Neural cell (in vitro differentiated cells): ENCODE data around the gene VWA1. TPM values are rescaled to one million over a fixed set of nuclear protein-coding genes. Genes with fewer than 3 reads are reported as not detected.
"Not testable (repeated sequence)": the region's sequence is repeated elsewhere in the genome, so short reads cannot be mapped to it uniquely, and the experiment has no call there.

Experiments used
- H2AFZ ChIP-seq: fragments of 200-600, 300-800 bp; sonication (generic), shearing (Covaris generic); 2 replicates; pipeline ENCODE4 v1.6.0; 2014; ENCODE audit warnings: low read depth, mild to moderate bottlenecking, antibody characterized with exemption, low read length, moderate library complexity
- H3F3A ChIP-seq: fragments of 200-600 bp; shearing (Covaris generic); 2 replicates; pipeline ENCODE4 v1.6.1; 2016; ENCODE audit warnings: mild to moderate bottlenecking, moderate library complexity, mixed read lengths, antibody characterized with exemption, low read length; ENCODE audit not compliant: insufficient read depth, poor library complexity, severe bottlenecking
- H3K27ac ChIP-seq: fragments of 200-600, 300-800 bp; sonication (generic), shearing (Covaris generic); 2 replicates; pipeline ENCODE4 v1.5.1; 2014; ENCODE audit warnings: mild to moderate bottlenecking, low read length, moderate library complexity
- H3K27me3 ChIP-seq: fragments of 300-800, 200-600 bp; sonication (generic), shearing (Covaris generic); 2 replicates; pipeline ENCODE4 v1.6.0; 2014; ENCODE audit warnings: mild to moderate bottlenecking, low read depth, low read length, moderate library complexity; ENCODE audit not compliant: insufficient read depth
- H3K36me3 ChIP-seq: fragments of 300-800, 200-600 bp; sonication (generic), shearing (Covaris generic); 2 replicates; pipeline ENCODE4 v1.5.1; 2014; ENCODE audit warnings: mild to moderate bottlenecking, antibody characterized with exemption, low read length, moderate library complexity; ENCODE audit not compliant: insufficient read depth
- H3K4me2 ChIP-seq: fragments of 300-800, 200-600 bp; sonication (generic), shearing (Covaris generic); 2 replicates; pipeline ENCODE4 v1.6.0; 2014; ENCODE audit warnings: mild to moderate bottlenecking, low read length
- H3K4me3 ChIP-seq: fragments of 300-800, 200-600 bp; sonication (generic), shearing (Covaris generic); 2 replicates; pipeline ENCODE4 v1.5.1; 2014; ENCODE audit warnings: mild to moderate bottlenecking, low read length, moderate library complexity
- H3K79me2 ChIP-seq: fragments of 200-600 bp; shearing (Covaris generic); replicated peaks from 2 replicates; pipeline ENCODE4 v1.6.0; 2014; ENCODE audit warnings: mild to moderate bottlenecking, low read length, moderate library complexity; ENCODE audit not compliant: insufficient read depth
- H3K9ac ChIP-seq: fragments of 300-800, 200-600 bp; sonication (generic), shearing (Covaris generic); 2 replicates; pipeline ENCODE4 v1.6.1; 2016; ENCODE audit warnings: mild to moderate bottlenecking, low read length, mixed read lengths
- H3K9me2 ChIP-seq: fragments of 200-600 bp; shearing (Covaris generic); 2 replicates; pipeline ENCODE4 v1.6.1; 2016; ENCODE audit warnings: mild to moderate bottlenecking, low read length, mixed read lengths; ENCODE audit not compliant: insufficient read depth
- H3K9me3 ChIP-seq: fragments of 200-600, 300-800 bp; sonication (generic), shearing (Covaris generic); 2 replicates; pipeline ENCODE4 v1.6.1; 2016; ENCODE audit warnings: mild to moderate bottlenecking, mixed run types, low read length, moderate library complexity, mixed read lengths
- H4K20me1 ChIP-seq: fragments of 200-600 bp; shearing (Covaris generic); 2 replicates; pipeline ENCODE4 v1.6.1; 2016; ENCODE audit warnings: mild to moderate bottlenecking, mixed run types; ENCODE audit not compliant: insufficient read depth
- CTCF ChIP-seq: fragments of 450-650 bp; IDR thresholded peaks from 2 replicates; pipeline ENCODE4 v1.5.1; 2014; ENCODE audit warnings: antibody characterized with exemption, mild to moderate bottlenecking, moderate library complexity; ENCODE audit not compliant: poor library complexity, severe bottlenecking
- EP300 ChIP-seq: fragments of 450-650 bp; conservative IDR thresholded peaks from 2 replicates; pipeline ENCODE4 v1.6.1; 2014; ENCODE audit warnings: antibody characterized with exemption, mild to moderate bottlenecking, moderate library complexity; ENCODE audit not compliant: poor library complexity, severe bottlenecking
- EZH2 ChIP-seq: fragments of 200-600, 300-800 bp; shearing (Covaris generic), sonication (generic); IDR thresholded peaks from 2 replicates; pipeline ENCODE4 v1.6.1; 2014; ENCODE audit warnings: antibody characterized with exemption, low read length, borderline replicate concordance, mild to moderate bottlenecking; ENCODE audit not compliant: insufficient read depth, poor library complexity, severe bottlenecking
- MXI1 ChIP-seq: fragments of 450-650 bp; conservative IDR thresholded peaks from 2 replicates; pipeline ENCODE4 v1.6.1; 2014; ENCODE audit warnings: antibody characterized with exemption, mild to moderate bottlenecking; ENCODE audit not compliant: poor library complexity, severe bottlenecking
- POLR2AphosphoS5 ChIP-seq: IDR thresholded peaks from 2 replicates; pipeline ENCODE4 v1.6.1; 2012
- RAD21 ChIP-seq: fragments of 450-650 bp; conservative IDR thresholded peaks from 2 replicates; pipeline ENCODE4 v1.6.1; 2014; ENCODE audit warnings: antibody characterized with exemption, mild to moderate bottlenecking, moderate library complexity
- REST ChIP-seq: IDR thresholded peaks from 2 replicates; pipeline ENCODE4 v1.6.1; 2012; ENCODE audit warnings: borderline replicate concordance
- SMC3 ChIP-seq: fragments of 450-650 bp; conservative IDR thresholded peaks from 2 replicates; pipeline ENCODE4 v1.6.1; 2014; ENCODE audit warnings: antibody characterized with exemption, mild to moderate bottlenecking, moderate library complexity; ENCODE audit not compliant: poor library complexity
- TAF1 ChIP-seq: IDR thresholded peaks from 2 replicates; pipeline ENCODE4 v1.6.1; 2012; ENCODE audit warnings: low read depth
- polyA plus RNA-seq: library from polyadenylated mRNA; depleted of rRNA; stranded (reverse); fragments of >200 nt; gene quantifications from 2 replicates; pipeline ENCODE4 v1.2.3, GENCODE V29; 2014

Gene VWA1
- polyA plus RNA-seq, 1 donor from 2014 or later = 0.88 TPM

DNA sequence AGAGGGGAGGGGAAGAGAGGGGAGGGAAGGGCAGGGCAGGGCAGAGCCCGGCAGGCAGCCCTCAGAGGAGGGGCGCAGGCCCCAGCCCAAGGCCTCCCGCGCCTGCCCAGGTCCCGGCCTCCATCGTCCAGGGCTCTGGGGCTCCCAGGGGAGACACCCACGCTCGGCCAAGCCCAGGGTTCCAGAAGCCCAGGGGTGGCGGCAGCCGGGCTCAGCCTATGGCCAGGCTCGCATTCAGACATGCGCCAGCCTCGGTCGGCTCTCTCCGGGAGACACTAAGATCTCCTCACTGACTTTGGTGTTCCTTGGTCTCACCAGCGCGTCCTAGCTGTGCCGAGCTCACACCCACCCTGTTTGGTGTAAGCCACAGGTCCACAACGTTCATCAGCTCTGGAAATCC, 7.3 kb upstream of the VWA1 start:
- Histone ChIP-seq H3K79me2 (no peaks in the 10 kb centered on the region), H3F3A (no peaks in the 10 kb centered on the region), H3K4me2 (no peak overlapping the region), H2AFZ (no peak overlapping the region), H3K27ac (no peak overlapping the region), H4K20me1 (no peaks in the 10 kb centered on the region), H3K9ac (no peak overlapping the region), H3K9me3 (no peaks in the 10 kb centered on the region), H3K9me2 (no peaks in the 10 kb centered on the region), H3K27me3 (no peaks in the 10 kb centered on the region), H3K36me3 (no peaks in the 10 kb centered on the region), H3K4me3 (no peak overlapping the region)
- no peak for TF ChIP-seq RAD21
- TF ChIP-seq MXI1 = no peak
- no peak for TF ChIP-seq EZH2
- TF ChIP-seq REST = no peak
- no peak for TF ChIP-seq SMC3
- TF ChIP-seq EP300 = no peak

GRCh38 chr1:1428967-1429366, 6.5 kb upstream of the VWA1 start:
- not testable (repeated sequence) for H4K20me1 ChIP-seq, H3K27me3 ChIP-seq, H2AFZ ChIP-seq, H3K4me2 ChIP-seq, H3K36me3 ChIP-seq, H3K9me3 ChIP-seq, H3F3A ChIP-seq, H3K9me2 ChIP-seq, H3K27ac ChIP-seq, H3K9ac ChIP-seq, H3K4me3 ChIP-seq, H3K79me2 ChIP-seq

- Histone ChIP-seq H3K79me2 (no peaks in the 10 kb centered on the region), H3K4me3 (no peak overlapping the region), H3K9me2 (no peaks in the 10 kb centered on the region), H3K9ac (no peak overlapping the region), H3F3A (no peaks in the 10 kb centered on the region), H3K27me3 (no peaks in the 10 kb centered on the region), H3K9me3 (no peaks in the 10 kb centered on the region), H3K4me2 (no peak overlapping the region), H3K36me3 (no peaks in the 10 kb centered on the region), H4K20me1 (no peaks in the 10 kb centered on the region), H3K27ac (no peak overlapping the region), H2AFZ (no peak overlapping the region)
- TF ChIP-seq SMC3 (no peak), MXI1 (no peak), EP300 (no peak), CTCF (no peak), EZH2 (no peak), RAD21 (no peak), TAF1 (no peak), REST (no peak), POLR2AphosphoS5 (no peak)
Observed at GRCh38 chr1:1429671-1430073, 5.8 kb upstream of the VWA1 start.
